T1000 (cell line): ENCODE measurements around the gene TSPYL4.

ENCODE experiments used
- DNase-seq: peaks from one replicate; lab custom pipeline; 2025; ENCODE audit warnings: mixed read lengths; lab: John Stamatoyannopoulos, UW

Gene TSPYL4

DNA sequence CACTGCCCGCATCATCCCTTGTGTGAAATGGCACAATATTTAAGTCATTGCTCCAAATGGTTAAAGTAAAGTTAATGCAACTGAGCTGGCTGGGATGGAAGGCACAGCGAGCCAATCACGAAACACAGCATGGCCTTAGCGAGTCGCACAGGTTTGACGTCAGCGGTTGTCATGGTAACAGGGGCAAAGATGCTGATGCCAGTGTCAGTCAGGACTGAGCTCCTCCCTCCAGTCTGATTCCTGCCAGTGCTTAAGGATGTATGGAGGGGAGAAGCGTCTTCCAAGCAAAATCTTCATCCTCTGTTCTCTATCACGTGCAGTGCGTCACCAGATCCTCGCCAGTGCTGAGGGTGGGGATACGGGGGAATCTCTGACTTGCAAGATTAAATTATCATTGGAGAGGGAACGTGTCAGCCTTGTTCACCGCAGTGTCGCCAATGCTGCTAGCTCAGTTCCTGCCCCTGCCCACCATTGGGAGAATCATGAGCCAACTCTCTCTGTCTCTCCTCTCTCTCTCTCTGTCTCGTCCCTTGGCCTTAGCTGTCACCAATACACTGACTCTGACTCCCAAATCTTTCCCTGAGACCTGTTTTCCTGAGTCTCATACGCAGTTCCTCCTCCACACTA is 24.5 kb downstream of the TSPYL4 start:
- peak; percentile 64 for DNase-seq

GRCh38 chr6:116223355-116223754 is 30.5 kb downstream of the TSPYL4 start:
- no peak for DNase-seq

GRCh38 chr6:116221911-116222310 is 32.0 kb downstream of the TSPYL4 start:
- no peak for DNase-seq

- DNase-seq, result no peak
Measured at GRCh38 chr6:116221067-116221466, 32.8 kb downstream of the TSPYL4 start.

GRCh38 chr6:116218866-116219265 is 35.0 kb downstream of the TSPYL4 start:
- no peak for DNase-seq

DNA sequence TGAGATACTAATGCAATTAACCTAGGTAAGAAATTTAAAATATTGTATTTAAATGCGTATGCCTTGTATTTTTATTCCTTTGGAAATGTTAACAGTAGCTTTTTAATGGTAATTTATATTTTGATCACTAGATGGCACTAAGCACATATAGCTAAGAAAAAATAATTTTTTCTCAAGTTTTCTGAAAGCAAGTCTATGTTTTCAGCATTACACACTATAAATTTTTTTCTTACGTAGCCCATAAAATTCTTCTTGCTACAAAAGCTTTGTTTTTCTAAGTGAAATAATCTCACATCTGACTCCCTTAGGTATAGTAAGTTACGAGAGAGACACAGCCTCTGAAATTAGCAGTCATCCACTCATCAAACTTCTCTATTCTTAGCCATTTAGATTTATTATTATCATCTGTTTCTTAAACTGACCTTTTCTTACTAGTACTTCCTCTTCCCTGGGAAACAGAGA is 35.7 kb downstream of the TSPYL4 start:
- DNase-seq, result no peak

GRCh38 chr6:116217069-116217468 is 36.8 kb downstream of the TSPYL4 start:
- no peak for DNase-seq

DNA sequence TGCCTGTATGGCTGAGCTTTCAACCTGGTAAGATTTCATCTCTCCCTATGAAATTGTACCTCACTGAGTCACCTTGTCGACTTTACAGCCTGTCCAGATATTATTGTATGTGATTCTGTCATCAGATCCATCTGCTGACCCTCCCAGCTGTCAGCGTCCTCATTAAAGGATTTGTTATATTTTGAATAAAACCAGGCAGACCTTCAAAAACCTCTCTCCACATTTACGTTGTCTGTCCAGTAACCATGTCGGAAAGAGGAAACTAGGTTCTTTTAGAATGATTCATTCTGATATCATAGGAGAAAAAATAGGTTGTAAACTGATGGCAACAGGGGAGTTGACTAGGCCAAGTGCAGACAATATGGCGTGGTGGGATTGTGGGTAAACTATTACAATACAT is 38.5 kb downstream of the TSPYL4 start:
- DNase-seq, result no peak

DNA sequence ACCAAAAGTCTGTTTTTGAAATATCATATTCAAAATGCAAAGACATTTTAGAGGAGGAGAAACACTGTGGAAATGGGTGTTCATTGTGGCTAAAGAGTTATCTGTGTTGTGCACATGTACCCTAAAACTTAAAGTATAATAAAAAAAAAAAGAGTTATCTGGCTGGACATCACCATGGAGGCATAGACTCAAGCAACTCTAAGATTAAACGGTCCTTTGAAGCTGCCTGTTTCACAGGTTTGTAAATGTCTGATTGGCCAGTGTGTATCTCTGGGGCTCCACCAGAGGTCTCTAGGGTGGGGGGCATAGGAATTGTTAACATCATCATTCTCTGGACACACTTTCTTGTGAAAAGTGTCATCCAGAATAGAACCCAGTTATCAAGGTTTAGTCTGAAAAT is 39.2 kb downstream of the TSPYL4 start:
- DNase-seq, result no peak

DNA sequence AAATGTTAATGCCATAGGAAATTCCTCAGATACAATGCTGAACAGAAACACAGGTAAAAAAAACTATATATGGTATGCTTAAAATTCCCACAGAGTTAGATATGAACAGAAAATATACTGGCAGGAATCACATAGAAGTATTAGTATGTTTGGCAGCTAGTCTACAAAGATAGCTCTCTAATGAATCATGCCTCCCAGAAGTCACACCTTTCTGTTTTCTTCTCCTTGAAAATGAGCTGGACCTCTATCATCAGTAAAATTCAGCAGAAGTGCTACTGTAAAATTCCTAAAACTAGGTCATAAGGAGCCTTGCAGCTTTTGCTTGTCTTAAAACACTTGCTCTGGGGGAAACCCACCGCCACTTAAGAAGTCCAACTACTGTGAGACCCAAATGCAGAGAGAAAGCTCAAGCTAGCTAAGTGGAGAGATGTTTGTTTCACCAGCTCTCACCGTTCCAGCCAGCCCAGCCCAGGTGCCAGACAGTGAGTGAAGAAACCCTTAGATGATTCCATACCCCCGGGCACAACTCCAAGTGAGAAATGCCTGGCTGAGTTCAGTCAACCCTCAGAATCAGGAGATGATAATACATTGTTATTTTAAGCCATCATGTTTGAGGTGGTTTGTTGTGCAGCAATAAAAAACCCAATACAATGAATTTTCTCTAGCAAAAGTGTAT is 43.0 kb downstream of the TSPYL4 start:
- DNase-seq, result no peak

GRCh38 chr6:116210316-116210715 is 43.6 kb downstream of the TSPYL4 start:
- DNase-seq, result no peak

DNA sequence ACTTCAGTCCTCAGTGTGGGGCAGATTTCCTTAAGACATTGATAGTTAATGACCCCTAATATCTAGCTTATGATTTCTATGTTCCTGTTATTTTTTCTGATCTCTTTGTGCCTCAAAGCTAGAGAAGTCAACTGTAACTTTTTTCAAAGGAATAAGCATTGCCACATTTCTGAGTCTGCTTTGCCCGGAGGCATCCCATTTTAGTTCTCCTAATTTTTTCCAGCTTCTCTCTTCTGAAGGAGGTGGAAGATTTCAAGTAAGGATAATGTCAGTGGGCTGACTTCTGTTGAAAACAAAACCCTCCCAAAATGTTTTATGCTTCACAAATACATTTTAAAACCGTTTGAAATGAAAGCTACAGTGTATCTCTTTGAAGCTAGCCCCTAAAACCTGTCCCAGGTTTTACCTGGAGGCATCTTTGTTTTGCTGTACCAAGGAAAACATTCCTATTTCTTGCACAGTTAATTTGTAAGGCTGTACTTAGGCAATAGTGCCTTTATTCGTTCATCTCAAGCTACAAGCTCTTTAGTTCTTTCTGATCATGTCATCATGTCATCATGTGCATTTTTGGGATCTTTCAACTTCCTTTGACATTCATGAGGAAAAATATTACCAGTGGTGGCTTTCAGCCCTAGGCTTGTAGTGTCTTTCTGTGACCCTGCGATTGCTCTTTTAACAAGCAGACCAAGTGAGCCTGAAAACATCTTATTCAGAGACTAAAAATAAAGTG is 45.7 kb downstream of the TSPYL4 start:
- no peak for DNase-seq

GRCh38 chr6:116206231-116206903 is 47.5 kb downstream of the TSPYL4 start:
- no peak for DNase-seq

GRCh38 chr6:116205281-116205680 is 48.6 kb downstream of the TSPYL4 start:
- DNase-seq, result no peak

- DNase-seq, result no peak
Measured at GRCh38 chr6:116201538-116201937, 52.3 kb downstream of the TSPYL4 start.

DNA sequence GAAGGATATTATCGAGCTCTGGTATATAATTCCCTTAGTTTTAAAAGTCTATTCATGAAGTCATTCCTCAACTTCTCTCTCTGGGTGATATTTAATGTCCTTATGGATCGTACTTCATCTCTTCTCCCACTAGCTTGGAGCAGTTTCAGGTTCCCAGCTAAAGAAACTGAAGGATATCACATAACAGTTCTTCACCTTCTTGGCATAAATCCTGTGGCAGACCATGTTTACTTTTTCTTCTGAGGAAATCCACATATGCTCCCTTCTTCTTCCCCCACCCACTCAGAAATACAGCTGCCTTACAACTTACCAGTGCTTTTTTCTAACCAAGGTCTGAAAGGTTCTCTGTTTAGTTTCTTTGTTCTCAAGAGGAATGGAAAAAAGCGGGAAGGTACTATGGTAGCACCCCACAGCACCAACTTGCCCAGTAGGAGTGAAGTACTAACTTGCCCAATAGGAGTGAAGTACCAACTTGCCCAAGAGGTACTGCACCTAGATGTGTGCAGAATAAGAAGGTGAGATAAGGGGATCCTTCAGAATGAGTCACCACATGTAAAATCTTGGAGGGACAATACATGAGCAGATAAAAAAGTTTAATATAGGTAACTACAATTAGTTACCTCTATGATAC is 53.1 kb downstream of the TSPYL4 start:
- DNase-seq, result no peak
